ENCODE measurements around the gene ZNF467.

- TF ChIP-seq CTCF (conservative IDR thresholded peaks at IDR 0.05; ENCODE audit: low read depth, low read length) (peak; percentile 83), EZH2 (IDR thresholded peaks at IDR 0.05; ENCODE audit: borderline replicate concordance, low read depth, low read length, poor library complexity, severe bottlenecking) (no peak)
Observed at GRCh38 chr7:149753375-149754233, 19.8 kb downstream of the ZNF467 start.
